Globus pallidus (tissue), 1 donor: ENCODE results near the gene TAB2.
"Not testable (repeated sequence)": the region's sequence is repeated elsewhere in the genome, so short reads cannot be mapped to it uniquely, and the experiment has no call there.

ENCODE experiments used
- DNase-seq: peaks from one replicate; pipeline ENCODE4 v3.0.0-alpha.2; 2015; ENCODE audit warnings: low spot score

Gene TAB2

DNA sequence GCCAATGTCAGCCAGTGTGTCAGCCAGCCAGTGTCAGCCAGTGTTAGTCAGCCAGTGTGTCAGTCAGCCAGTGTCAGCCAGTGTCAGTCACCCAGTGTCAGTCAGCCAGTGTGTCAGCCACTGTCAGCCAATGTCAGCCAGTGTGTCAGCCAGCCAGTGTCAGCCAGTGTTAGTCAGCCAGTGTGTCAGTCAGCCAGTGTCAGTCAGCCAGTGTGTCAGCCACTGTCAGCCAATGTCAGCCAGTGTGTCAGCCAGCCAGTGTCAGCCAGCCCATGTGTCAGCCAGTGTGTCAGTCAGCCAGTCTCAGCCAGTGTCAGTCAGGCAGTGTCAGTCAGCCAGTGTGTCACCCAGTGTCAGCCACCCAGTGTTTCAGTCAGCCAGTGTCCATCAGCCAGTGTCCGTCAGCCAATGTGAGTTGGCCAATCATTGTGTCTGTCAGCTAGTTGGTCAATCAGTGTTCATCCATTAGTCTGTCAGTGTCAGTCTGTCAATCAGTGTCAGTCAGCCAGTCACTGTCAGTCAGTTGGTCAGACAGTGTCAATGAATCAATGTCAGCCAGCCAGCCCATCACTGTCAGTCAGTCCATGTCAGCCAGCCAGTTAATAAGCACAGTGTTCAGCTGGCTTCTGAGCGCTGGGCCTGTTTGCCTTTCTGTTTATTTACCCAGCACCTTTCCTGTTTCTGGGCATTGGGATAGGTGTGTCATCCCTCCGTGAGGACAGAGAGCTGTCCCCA, 127.0 kb downstream of the TAB2 start:
- not testable (repeated sequence) for DNase-seq

DNA sequence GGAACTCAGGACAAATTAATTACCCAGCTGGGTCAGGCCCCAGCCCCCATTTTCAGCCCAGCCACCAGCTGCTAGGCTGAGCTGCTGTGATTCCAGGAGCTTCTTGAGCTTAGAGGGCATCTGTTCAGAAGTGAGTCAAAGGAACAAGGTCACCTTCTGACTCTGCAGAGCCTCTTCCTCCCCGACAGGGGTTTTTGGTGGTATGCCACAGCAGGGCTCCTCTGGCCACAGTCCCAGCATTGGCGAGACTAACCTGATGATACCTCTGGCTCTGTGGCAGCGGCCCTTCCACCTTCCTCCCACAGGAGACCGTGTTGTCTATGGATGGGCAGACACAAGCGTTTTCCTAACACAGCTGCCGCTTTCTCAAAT, 127.6 kb downstream of the TAB2 start:
- DNase-seq = no peak

DNA sequence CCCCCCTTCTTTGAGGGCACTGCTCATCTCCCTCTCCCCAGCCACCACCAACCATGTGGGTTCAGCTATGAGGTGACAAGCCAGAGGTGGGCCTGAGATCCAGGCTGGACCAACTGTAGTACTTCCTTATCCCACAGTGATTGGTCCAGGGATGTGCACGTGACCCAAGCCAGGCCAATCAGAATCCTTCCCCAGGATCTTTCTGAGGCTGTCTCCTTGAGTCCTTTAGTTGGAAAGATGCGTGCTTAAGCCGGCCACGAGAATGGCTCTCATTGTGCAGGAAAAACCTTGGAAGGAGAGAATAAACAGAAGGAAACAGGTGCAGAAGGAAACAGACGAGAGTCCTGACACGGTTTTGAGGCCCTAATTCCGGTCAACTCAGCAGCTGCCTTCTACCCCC, 128.1 kb downstream of the TAB2 start:
- DNase-seq = no peak

DNA sequence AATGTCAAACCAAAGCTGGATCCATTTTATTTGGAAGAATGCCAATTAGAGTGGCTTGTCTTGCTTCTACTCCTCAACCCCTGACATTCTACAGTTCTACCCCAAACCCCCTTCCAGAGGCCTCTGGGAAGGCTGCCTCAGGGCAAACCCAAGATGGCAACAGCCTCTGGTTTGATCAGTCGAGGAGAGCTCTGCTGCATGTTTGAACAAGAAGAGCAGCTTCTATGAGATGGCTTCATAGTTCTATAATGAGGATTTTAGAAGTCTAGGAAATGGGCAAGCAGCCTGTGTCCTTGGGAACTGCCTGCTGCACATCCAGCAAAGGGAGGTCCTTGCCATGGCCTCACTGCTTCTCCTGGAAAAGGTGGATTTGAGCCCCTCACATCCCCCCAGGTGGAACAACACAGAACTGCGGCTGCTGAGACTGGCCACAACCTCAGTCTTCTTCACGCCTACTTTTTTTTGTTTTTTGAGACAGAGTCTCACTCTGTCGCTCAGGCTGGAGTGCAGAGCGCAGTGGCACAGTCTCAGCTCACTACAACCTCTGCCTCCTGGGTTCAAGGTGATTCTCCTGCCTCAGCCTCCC, 129.4 kb downstream of the TAB2 start:
- no peak for DNase-seq

DNA sequence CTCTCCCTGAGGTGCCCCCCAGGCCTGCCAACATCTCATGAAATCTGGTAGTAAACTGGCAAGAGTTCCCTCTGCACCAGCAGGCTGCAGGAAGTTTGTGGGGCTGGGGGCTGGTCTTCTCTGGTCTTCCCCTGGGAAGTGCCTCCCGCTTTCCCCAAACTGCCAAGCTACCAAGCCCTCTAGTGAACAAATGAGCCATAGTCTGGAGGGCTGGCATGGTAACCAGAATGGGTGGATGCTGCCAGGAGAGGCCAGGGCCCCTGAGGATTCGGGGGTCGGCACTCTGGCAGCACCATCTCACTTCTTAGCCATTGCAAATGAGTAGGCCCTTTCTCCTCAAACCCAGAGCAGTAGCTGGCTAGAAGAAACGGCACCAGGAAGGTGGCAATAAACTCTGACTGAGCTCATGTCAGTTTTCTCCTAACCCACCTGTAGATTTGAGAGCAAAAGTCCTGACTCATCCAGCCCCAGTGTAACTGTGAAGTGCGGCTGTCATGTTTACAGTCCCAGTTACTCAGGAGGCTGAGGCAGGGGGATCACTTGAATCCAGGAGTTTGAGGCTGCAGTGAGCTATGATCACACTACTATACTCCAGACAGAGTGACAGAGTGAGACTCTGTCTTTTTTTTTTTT, 131.4 kb downstream of the TAB2 start:
- DNase-seq = no peak

DNA sequence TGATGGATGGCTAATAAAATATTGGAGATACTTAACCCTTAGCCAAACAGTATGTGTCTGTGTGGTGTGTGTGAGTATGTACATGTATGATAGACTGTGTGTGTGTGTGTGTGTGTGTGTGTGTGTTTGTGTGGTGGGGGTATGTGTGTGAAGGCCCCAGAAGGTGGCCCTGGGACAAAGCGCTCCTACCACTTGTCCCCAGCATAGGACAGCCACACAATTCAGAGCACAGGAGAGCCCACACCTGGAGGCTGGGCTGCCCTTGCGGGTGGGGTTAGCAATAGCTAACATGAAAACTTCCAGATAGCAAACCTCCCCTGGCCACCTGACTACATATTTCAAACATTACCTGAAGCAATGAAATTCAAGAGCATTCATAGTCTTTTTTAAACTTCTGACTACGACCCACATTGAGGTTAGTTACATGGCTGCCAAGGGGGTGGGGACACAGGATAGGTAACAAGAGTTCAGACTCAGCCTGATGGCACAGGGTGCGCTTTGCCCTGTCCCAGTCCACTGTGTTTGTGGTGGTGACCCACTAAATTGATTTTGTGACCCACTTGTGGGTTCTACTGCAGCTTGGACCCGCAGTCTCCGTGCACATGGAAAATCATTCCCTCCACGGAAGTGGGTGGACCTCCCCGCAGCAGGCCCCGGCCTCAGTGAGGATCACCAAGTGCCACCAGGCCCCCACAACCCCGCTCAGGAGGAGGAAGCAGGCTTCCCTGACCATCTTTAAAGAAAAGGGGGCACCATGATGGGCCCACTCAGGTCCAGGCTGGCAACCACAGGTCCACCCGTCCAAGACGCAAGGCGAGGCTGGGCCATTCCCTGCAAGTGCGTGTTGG, 132.5 kb downstream of the TAB2 start:
- DNase-seq = no peak

DNA sequence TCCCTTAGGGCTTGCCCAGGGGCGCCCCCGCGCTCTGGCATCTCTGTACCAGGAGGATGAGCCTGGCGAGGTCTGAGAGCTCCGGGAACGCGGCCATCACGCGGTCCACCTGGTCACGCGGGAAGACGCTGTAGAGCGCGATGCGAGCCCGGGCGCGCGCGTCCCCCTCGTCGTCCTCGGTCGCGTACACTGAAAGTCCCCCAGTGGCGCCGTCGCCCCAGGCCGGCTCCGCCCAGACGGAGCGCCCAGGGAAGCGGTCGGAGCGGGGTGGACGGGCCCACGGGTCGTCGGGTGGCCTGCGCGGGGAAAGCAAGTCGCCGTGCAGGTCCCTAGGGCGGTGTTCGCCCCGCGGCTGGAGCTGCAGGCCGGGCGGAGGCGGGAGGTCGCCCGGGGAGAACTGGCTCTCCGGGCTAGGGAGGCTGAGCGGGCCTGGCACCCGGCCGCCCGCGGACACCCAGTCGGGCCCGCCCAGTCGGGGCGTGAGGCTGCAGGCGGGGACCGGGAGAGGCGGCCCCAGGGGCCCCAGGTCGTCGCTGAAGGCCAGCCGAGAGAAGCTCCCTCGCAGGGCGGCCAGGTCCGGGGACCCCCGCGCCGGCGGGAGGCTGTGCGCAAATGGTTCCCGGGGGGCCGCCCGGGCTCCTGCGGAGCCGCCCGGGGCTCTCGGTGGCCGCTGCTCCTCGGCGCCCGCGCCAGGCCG, 133.3 kb downstream of the TAB2 start:
- no peak for DNase-seq

DNA sequence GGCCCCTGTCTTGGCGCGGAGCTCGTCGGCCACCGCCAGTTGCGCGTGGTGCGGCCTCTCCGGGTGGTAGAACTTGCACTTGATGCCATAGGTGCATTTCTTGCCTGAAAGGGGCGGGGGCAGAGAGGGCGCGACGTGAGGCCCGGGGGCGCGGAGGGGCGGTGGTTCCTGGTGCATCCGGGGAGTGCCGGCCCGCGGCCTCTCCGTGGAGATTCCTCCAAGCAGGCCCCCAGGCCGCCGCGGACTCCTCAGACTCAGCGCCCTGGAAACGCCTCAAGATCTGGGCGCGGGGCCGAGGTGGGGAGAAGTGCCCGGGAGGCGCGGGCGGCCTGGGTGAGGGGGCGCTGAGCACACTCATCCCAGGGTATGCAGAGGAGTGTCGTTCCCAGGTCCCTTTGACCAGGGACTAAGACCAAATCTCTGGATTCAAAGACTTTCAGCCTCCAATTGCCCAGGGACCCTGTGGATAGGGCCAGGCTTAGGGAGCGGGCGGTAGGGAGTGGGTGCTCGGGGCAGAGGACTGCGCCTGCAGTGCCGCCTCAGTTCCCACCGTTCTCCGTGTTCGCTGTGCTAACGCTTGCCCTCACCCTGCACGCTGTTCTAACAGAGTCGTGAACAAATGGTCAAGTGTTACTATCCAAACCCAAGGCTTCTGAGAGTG, 134.0 kb downstream of the TAB2 start:
- no peak for DNase-seq

DNA sequence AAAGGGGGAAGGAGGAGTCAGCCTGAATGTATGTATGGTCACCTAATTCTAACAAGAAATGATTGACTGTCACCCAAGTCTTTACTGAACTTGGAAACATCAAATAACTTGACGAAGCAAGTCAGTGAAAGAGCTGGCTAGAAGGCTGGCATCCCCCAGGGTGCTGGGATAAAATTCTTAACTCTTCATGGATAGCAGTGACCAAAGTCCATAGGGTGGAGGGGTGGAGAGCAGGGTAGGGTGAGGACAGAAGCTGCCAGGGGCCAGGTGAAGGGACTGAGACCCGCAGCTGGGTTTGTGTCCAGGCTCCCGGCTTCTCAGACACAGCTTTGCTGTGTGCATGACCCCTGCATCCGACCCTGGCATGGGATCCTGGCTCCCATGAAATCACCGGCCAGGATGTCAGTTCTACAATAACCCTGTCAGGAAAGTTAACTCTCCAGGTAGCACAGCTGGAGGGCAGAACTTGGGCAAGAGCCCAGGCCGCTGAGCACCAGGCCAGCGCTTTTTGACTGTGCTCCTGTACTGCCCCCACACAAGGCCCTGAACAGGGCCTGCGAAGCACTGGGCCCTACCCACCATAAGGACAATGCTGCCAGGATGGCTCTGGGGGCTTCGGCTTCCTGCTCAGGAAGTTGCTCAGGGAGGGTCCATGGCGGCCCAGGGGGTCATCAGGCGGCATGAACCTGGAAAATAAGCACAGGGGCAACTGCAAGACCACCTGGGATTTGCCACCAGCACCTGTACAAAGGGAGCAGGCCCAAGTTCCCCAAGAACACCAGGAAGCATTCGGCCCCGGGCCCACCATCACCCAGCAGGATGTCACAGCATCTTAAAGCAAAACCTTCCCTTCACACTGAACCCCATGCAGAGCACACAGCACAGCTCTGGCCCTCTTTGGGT, 134.8 kb downstream of the TAB2 start:
- no peak for DNase-seq

DNA sequence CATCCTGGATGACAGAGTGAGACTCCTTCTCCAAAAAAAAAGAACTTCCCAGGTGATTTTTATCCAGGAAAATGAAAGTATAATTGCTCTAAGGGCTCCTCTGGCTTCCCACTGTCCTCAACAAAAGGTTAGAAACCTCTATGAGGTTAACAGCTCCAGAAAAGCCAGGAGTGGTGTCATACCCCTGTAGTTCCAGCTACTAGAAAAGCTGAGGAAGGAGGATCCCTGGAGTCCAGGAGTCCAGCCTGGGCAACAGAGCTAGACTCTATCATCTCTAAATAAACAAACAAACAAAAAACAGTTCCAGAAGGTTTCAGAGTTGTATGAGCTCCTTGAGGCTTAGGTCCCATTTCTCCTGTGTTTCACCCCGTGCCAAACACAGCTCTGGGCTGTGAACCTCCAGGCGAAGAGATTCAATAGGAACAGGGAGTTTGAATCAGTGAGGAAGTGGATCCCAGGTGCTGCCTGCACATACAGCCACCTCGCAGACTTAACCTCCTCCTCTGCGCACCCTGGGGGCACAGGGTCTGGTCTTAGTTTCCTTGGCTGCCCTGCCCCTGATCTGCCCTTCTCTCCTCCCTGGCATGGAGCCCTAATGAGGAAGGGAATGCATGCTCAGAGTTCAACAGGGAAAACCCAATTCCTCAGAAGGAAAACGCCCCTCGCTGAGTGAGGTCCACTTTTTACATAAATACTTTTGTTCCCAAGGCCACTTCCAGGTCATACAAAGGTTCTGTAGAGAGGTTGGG, 136.3 kb downstream of the TAB2 start:
- DNase-seq = no peak

DNA sequence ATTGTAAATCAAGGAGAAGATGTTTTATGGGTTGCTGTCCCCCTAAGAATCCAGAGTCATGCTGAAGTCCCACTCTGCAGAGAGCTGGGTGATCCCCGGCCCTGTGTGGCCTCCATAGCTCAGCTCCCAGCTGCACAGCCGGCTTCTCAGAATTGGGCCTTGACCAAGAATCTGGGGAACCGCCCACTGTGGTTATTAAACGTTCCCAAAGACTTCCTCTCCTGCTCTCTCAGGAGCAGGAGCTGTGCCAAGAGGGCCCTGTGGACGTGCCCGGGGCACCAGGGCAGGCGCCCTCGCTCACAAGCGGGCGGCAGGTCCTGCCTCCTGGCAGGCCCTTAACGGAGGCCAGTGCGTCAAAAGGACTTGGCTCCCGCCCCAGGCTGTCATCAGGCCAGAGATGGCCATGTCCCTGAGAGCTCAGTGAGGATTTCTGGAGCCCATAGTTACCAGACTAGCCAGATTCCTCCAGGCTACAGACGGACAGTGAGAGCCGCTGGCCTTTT, 136.9 kb downstream of the TAB2 start:
- peak; percentile 88 for DNase-seq

DNA sequence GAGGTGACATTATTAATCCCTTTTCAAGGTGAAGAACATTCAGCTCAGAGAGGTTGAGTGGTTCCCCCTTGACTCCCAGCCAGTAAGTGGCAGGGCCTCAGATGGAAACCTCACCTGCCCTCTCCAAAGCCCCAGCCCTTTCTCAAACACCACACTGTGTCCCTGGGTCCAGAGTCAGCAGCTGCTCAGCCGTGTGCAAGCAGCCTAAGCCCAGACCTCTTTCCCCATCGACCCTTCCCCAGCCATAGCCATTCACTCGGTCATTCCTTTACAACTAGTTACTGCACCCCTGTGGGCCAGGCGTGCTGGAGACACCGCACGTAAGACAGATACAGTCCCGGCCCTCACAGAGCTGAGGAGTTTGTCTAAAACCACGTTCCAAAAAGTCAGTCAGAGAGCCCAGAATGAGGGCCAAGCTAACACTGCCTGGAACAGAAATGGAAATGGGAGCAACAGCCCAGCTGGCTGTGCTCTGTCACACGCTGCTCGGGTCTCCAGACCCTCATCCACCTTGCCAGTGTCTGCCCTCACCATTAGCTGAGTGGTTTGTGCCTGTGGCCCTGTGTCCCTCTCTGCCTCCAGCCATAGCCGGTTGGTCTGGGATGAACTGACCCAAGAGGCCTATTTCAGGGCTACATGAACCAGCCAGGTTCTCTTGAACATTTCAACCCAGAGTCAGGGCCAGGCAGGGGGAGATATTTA, 137.7 kb downstream of the TAB2 start:
- no peak for DNase-seq

DNA sequence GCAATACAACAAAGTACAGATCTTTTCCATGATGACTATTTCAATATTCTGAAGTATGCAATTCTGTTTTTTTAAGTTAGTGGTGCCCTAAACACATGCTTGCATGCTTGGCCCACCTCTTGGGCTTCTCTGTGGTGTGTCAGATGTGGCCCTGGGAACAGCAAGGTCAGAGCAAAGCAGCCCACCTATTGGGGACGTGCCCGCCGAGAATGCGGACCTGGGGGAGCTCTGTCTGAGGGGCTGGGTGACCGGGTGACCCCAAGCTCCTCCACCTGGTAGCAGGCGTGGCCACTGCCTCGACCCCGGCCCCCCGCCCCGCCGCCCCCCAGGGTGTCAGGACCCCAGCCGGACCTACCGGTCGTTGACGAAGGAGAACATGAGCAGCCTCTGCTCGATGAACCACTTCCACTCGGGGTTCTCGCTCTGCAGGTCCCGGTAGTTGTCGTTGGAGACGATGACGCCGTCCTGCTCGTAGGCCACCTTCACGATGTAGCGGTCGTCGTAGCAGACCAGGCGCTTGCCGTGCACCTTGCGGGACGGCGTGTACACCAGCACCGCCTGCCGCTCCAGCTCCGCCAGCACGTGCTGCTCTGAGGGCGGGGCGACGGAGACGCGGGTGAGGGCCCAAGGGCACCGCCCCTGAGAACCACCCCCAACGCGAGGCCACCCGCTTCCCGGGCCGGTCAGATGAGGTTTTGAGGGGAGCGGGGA, 139.0 kb downstream of the TAB2 start:
- no peak for DNase-seq

DNA sequence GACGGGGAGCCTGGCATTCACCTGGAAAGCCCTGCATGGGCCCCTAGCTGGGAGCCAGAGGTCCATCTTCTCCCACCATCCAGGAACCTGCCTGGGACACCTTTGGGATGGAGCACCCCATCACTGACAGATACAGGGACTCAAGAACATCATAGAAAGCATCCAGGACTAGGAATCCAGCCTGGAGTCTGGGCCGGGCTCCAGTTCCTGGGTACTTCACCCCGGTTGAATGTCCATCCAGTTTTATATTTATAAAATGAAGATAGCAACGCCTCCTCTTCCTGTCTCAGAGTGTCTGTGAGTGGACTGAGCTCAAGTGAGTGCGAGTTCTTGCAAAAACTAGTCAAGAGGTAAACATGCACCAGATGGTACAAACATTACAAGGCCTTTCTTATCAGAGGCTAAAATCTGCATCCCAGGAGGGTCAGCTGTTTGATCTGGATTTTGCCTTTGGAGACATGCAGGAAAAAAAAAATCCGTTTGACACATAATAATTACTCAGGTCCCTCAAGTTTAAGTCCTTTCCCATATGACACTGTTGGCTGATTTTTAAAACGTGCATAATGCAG, 139.9 kb downstream of the TAB2 start:
- no peak for DNase-seq

DNA sequence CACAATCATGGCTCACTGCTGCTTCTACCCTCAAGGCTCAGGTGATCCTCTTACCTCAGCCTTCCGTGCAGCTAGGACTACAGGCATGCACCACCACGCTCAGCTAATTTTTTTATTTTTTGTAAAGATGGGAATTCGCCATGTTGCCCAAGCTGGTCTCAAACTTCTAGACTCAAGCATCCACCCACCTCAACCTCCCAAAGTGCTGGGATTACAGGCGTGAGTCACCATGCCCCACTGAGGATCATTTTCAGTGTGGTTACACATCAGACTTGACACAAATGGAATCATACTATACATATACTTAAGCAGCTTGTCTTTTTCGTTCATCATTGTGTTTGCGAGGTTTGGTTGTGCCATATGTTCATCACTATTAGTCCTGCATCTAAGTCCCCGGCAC, 140.7 kb downstream of the TAB2 start:
- no peak for DNase-seq

DNA sequence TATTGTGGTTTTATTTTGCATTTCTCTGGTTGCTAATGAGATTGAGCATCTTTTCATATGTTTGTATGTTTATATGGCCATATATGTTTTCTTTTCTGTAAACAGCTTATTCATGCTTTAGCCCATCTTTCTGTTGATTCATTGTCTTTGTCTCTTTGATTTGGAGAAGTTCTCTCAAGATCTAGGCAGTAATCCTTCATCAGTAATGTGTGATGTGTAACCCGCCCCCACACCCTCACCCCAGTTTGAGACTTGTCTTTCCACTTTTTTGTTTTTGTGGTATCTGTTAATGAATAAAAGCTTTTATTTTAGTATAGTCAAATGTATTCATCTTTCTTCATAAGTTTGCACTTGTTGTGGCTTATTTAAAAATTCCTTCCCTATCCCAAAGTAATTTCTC, 141.3 kb downstream of the TAB2 start:
- no peak for DNase-seq

DNA sequence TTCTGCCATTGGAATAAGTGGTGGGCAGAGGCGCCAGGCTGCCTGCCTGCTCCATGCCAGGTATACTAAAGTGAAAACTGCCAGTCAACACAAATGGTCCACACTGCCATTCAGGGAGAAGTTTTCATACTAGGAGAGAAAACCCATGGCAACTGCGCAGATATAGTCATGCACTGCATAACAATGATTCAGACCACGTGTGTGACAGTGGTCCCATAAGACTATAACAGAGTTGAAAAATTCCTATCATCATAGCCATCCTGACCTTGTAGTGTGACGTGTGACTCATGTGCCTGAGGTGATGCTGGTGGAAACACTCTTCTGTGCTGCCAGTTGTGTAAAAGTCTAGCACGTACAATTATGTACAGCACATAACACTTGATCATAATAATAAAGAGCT, 142.2 kb downstream of the TAB2 start:
- DNase-seq = no peak

DNA sequence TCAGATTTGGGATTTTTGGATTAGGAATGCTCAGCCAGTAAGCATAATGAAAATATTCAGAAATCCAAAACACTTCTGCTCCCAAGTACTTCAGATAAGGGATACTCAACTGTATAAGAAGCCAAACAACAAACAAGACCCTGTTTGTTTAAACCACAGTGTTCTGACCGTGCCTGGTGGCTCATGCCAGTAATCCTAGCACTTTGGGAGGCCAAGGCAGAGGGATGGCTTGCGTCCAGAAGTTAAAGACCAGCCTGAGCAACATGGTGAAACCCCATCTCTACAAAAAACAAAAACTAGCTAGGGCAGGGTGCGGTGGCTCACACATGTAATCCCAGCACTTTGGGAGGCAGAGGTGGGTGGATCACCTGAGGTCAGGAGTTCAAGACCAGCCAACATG, 142.7 kb downstream of the TAB2 start:
- DNase-seq = not testable (repeated sequence)
